Measurements from ENCODE around the gene ZNF280D. TPM values are rescaled to one million over a fixed set of nuclear protein-coding genes. Genes with fewer than 3 reads are reported as not detected.
"Not testable (repeated sequence)": the region's sequence is repeated elsewhere in the genome, so short reads cannot be mapped to it uniquely, and the experiment has no call there.

The ZNF280D gene
- total RNA-seq, 1 experiment from 2014 or later, result 26.8 TPM

DNA sequence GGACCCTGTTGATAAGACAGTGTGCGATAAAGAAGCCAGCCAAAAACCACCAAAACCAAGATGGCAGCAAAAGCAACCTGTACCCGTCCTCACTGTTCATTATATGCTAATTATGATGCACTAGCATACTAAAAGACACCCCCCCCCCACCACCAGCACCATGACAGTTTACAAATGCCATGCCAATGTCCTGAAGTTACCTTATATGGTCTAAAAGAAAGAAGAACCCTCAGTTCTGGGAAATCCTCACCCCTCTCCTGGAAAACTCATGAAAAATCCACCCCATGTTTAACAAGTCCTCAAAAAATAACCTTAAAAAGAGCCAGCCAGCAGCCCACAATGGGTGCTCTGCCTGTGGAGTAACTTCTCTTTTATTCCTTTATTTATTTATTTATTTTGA lies 48.4 kb upstream of the ZNF280D start:
- ChIA-PET POLR2A (ENCODE audit: unreplicated experiment) (no interaction called here), CTCF (no interaction called here)
- intact Hi-C loops (cut with micrococcal nuclease; ENCODE audit: unreplicated experiment), result no loop called here
- Histone ChIP-seq H3K27ac (no peak overlapping the region), H3K9me2 (ENCODE audit: insufficient read depth) (no peaks in the 10 kb centered on the region), H3K4me1 (replicated peaks; ENCODE audit: insufficient read depth) (no peaks in the 10 kb centered on the region), H3K36me3 (ENCODE audit: low read depth) (no peaks in the 10 kb centered on the region), H4K20me1 (ENCODE audit: insufficient read depth) (no peaks in the 10 kb centered on the region), H3K27me3 (ENCODE audit: insufficient read depth, low read depth) (no peaks in the 10 kb centered on the region), H3K4me3 (no peak overlapping the region), H2AFZ (no peak overlapping the region), H3K9me3 (ENCODE audit: insufficient read depth, low read depth) (no peaks in the 10 kb centered on the region), H3K4me2 (no peak overlapping the region), H3K79me2 (ENCODE audit: low read depth) (no peaks in the 10 kb centered on the region), H3F3A (ENCODE audit: insufficient read depth, low read depth) (no peaks in the 10 kb centered on the region)
- no TSS peak for BruUV-seq (replicated peaks)
- no peak for DNase-seq
- TF ChIP-seq, protein P1, sequence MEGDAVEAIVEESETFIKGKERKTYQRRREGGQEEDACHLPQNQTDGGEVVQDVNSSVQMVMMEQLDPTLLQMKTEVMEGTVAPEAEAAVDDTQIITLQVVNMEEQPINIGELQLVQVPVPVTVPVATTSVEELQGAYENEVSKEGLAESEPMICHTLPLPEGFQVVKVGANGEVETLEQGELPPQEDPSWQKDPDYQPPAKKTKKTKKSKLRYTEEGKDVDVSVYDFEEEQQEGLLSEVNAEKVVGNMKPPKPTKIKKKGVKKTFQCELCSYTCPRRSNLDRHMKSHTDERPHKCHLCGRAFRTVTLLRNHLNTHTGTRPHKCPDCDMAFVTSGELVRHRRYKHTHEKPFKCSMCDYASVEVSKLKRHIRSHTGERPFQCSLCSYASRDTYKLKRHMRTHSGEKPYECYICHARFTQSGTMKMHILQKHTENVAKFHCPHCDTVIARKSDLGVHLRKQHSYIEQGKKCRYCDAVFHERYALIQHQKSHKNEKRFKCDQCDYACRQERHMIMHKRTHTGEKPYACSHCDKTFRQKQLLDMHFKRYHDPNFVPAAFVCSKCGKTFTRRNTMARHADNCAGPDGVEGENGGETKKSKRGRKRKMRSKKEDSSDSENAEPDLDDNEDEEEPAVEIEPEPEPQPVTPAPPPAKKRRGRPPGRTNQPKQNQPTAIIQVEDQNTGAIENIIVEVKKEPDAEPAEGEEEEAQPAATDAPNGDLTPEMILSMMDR (conservative IDR thresholded peaks at IDR 0.05), result no peak
- TF ChIP-seq EZH2 (IDR thresholded peaks at IDR 0.05; ENCODE audit: low read depth), result no peak

DNA sequence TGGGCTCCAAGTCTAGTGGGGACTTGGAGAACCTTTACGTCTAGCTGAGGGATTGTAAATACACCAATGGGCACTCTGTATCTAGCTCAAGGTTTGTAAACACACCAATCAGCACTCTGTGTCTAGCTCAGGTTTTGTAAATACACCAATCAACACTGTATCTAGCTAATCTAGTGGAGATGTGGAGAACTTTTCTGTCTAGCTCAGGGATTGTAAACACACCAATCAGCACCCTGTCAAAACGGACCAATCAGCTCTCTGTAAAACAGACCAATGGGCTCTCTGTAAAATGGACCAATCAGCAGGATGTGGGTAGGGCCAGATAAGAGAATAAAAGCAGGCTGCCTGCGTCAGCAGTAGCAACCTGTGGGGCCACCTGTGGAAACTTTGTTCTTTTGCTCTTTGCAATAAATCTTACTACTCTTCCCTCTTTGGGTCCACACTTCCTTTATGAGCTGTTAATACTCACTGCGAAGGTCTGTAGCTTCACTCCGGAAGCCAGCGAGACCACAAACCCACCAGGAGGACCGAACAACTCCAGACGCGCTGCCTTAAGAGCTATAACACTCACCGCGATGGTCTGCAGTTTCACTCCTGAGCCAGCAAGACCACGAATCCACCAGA lies 46.9 kb upstream of the ZNF280D start:
- H4K20me1 ChIP-seq (ENCODE audit: insufficient read depth); H3K9me2 ChIP-seq (ENCODE audit: insufficient read depth); H3K27ac ChIP-seq; H3F3A ChIP-seq (ENCODE audit: insufficient read depth, low read depth); CTCF ChIA-PET; H3K79me2 ChIP-seq (ENCODE audit: low read depth); BruUV-seq (replicated peaks); H2AFZ ChIP-seq; H3K36me3 ChIP-seq (ENCODE audit: low read depth); DNase-seq; H3K27me3 ChIP-seq (ENCODE audit: insufficient read depth, low read depth); intact Hi-C loops (cut with micrococcal nuclease; ENCODE audit: unreplicated experiment); H3K4me3 ChIP-seq; H3K4me2 ChIP-seq; H3K9me3 ChIP-seq (ENCODE audit: insufficient read depth, low read depth); H3K4me1 ChIP-seq (replicated peaks; ENCODE audit: insufficient read depth): not testable (repeated sequence)
- POLR2A ChIA-PET (ENCODE audit: unreplicated experiment), result interaction anchor here (0.5 kb wide), 1 partner anchor 313 kb away, joined by 4 read pairs; no protein-coding TSS in a partner anchor

DNA sequence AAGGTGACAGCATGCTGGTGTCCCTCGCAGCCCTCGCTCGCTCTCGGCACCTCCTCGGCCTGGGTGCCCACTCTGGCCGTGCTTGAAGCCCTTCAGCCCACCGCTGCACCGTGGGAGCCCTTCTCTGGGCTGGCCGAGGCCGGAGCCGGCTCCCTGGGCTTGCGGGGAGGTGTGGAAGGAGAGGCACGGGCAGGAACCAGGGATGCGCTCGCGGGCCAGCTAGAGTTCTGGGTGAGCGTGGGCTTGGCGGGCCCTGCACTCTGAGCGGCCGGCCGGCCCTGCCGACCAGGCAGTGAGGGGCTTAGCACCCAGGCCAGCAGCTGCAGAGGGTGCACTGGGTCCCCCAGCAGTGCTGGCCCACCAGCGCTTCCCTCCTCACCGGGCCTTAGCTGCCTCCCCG lies 46.1 kb upstream of the ZNF280D start:
- H4K20me1 ChIP-seq (ENCODE audit: insufficient read depth); H3K36me3 ChIP-seq (ENCODE audit: low read depth); H2AFZ ChIP-seq; DNase-seq; H3K79me2 ChIP-seq (ENCODE audit: low read depth); H3K4me1 ChIP-seq (replicated peaks; ENCODE audit: insufficient read depth); H3K9me2 ChIP-seq (ENCODE audit: insufficient read depth); H3F3A ChIP-seq (ENCODE audit: insufficient read depth, low read depth); H3K27me3 ChIP-seq (ENCODE audit: insufficient read depth, low read depth); H3K4me2 ChIP-seq; H3K9me3 ChIP-seq (ENCODE audit: insufficient read depth, low read depth); H3K4me3 ChIP-seq; intact Hi-C loops (cut with micrococcal nuclease; ENCODE audit: unreplicated experiment); CTCF ChIA-PET; BruUV-seq (replicated peaks); H3K27ac ChIP-seq: not testable (repeated sequence)
- POLR2A ChIA-PET (ENCODE audit: unreplicated experiment), result interaction anchor here (0.5 kb wide), 1 partner anchor 312 kb away, joined by 4 read pairs; no protein-coding TSS in a partner anchor

DNA sequence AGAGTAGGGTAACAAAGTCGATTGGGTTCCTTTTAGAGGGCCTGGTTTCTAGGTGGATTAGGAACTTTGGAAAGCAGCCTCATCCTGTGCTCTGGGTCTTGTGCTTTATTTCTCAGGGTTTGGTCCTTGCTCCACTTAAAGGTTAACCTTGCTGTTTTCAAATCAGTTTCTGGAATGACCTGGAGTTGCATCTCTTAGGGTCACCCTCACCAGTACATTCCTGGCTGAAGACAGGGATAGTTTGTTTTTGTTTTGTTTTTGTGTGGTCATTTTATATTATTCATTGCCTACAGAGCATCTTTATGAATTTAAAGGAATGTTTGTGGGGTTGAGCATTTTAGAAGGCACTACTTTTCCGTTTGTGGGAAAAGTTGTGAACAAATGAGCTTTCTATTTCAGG lies 45.5 kb upstream of the ZNF280D start:
- ChIA-PET CTCF (no interaction called here), POLR2A (ENCODE audit: unreplicated experiment) (no interaction called here)
- TF ChIP-seq EZH2 (IDR thresholded peaks at IDR 0.05; ENCODE audit: low read depth), result no peak
- TF ChIP-seq, protein P1 (conservative IDR thresholded peaks at IDR 0.05), result no peak
- intact Hi-C loops (cut with micrococcal nuclease; ENCODE audit: unreplicated experiment), result no loop called here
- no peak overlapping the region for H3K4me3 ChIP-seq
- BruUV-seq (replicated peaks), result no TSS peak
- no peak overlapping the region for H2AFZ ChIP-seq
- H3K27me3 ChIP-seq (ENCODE audit: insufficient read depth, low read depth), result no peaks in the 10 kb centered on the region
- no peak overlapping the region for H3K4me2 ChIP-seq
- no peaks in the 10 kb centered on the region for H3K9me2 ChIP-seq (ENCODE audit: insufficient read depth)
- no peaks in the 10 kb centered on the region for H3F3A ChIP-seq (ENCODE audit: insufficient read depth, low read depth)
- no peak for DNase-seq
- no peaks in the 10 kb centered on the region for H3K4me1 ChIP-seq (replicated peaks; ENCODE audit: insufficient read depth)
- no peaks in the 10 kb centered on the region for H3K79me2 ChIP-seq (ENCODE audit: low read depth)
- no peaks in the 10 kb centered on the region for H3K36me3 ChIP-seq (ENCODE audit: low read depth)
- no peaks in the 10 kb centered on the region for H3K9me3 ChIP-seq (ENCODE audit: insufficient read depth, low read depth)
- no peaks in the 10 kb centered on the region for H4K20me1 ChIP-seq (ENCODE audit: insufficient read depth)
- no peak overlapping the region for H3K27ac ChIP-seq
